Esophagus muscularis mucosa (tissue), 3 donors: ENCODE measurements around the gene PTCH1.

ENCODE experiments used
- POLR2A ChIP-seq: fragments of 450-650 bp; IDR thresholded peaks from one replicate; pipeline ENCODE4 v1.6.1; 2017; ENCODE audit warnings: antibody characterized with exemption, moderate library complexity, mild to moderate bottlenecking, low read depth
- TF ChIP-seq, protein P1 (sequence below), 3 experiments: fragments of 200-600 bp in 2 of 3; fragments of 450-650 bp in 1 of 3; sonication (generic) in 2 of 3; IDR thresholded peaks; one replicate each; pipeline ENCODE4 v1.5.1; 2017 to 2019; ENCODE audit warnings: antibody characterized with exemption in 3 of 3, mild to moderate bottlenecking in 2 of 3, moderate library complexity in 1 of 3

DNA sequence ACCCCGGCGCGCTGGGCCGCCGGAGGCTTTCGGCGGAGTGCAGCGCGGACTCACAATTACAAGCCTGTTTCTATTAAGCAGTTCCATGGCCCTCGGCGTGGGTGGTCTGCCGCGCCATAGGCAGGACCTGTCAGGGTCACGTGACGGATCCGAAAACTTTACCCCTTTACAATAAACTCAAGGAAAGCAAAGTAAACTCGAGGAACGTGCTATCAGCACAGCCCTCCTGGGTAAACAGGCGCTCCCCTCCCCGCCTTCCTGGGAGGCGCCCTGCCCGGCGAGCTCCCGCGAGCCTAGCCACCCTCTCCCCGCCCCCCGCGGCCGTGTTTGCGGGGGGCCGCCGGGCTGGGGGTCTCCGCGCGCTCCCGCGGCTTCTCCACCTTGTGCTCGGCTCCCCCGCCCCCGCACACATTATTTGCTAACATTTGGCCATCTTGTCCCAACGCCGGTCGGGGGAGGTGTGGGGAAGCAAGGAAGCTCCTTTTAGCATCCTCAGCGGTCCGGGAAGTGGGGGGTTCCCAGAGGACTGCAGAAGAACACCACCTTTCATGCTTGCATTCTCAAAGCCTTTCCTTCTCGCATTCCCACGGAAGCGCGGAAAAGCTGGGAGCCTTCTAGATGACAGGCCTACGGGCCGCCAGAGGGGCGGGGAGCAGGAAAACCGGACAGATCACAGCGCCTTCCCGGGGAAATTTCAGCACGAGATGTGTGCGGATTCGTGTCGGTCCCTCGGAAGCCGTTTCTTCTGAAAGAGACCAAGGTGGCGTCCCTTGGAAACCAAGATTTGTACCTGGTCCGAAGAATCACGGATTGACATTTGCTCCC lies at the start of gene PTCH1:
- TF ChIP-seq POLR2A, result no peak
- TF ChIP-seq, protein P1, sequence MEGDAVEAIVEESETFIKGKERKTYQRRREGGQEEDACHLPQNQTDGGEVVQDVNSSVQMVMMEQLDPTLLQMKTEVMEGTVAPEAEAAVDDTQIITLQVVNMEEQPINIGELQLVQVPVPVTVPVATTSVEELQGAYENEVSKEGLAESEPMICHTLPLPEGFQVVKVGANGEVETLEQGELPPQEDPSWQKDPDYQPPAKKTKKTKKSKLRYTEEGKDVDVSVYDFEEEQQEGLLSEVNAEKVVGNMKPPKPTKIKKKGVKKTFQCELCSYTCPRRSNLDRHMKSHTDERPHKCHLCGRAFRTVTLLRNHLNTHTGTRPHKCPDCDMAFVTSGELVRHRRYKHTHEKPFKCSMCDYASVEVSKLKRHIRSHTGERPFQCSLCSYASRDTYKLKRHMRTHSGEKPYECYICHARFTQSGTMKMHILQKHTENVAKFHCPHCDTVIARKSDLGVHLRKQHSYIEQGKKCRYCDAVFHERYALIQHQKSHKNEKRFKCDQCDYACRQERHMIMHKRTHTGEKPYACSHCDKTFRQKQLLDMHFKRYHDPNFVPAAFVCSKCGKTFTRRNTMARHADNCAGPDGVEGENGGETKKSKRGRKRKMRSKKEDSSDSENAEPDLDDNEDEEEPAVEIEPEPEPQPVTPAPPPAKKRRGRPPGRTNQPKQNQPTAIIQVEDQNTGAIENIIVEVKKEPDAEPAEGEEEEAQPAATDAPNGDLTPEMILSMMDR (IDR thresholded peaks at IDR 0.05), result no peak
